Subcutaneous adipose tissue (tissue), 4 donors: Measurements from ENCODE around the gene TXLNG. TPM values are rescaled to one million over a fixed set of nuclear protein-coding genes. Genes with fewer than 3 reads are reported as not detected.

Source experiments
- CTCF ChIP-seq: fragments of 450-650 bp; IDR thresholded peaks from one replicate; pipeline ENCODE4 v1.5.1; 2016; ENCODE audit warnings: low read depth, mild to moderate bottlenecking, control low read depth, antibody characterized with exemption, moderate library complexity
- total RNA-seq, 4 donors: library from RNA; depleted of rRNA; stranded (reverse); fragments of >200 nt; gene quantifications; one replicate each; pipeline ENCODE4 v1.1.0, GENCODE V29; 2016

TXLNG gene
- total RNA-seq, 4 donors from 2014 or later: 27.5 to 35.9 (median 31.1) TPM

GRCh38 chrX:16855363-16856075 lies 69.3 kb downstream of the TXLNG start:
- no peak for TF ChIP-seq CTCF

GRCh38 chrX:16856744-16857143 lies 70.5 kb downstream of the TXLNG start:
- TF ChIP-seq CTCF: no peak

DNA sequence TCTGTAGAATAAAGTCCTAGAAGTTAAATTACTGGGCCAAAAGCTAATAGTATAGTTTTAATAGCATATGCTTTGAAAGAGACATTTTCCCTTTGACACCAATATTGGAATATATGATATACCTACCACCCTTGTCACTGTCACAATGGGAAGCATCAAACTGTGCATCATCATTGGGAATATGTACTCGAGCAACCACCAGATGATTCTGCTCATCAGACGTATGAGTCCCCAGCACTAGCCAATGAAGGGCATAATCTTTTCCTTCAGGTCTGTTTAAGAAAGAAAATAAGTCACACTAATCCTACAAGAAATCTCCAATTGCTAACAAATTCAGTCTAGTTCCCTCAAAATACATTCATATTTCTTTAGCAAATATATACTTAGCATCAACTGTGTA lies 76.6 kb downstream of the TXLNG start:
- no peak for TF ChIP-seq CTCF

- no peak for TF ChIP-seq CTCF
Measured at GRCh38 chrX:16867947-16868346, 81.7 kb downstream of the TXLNG start.

DNA sequence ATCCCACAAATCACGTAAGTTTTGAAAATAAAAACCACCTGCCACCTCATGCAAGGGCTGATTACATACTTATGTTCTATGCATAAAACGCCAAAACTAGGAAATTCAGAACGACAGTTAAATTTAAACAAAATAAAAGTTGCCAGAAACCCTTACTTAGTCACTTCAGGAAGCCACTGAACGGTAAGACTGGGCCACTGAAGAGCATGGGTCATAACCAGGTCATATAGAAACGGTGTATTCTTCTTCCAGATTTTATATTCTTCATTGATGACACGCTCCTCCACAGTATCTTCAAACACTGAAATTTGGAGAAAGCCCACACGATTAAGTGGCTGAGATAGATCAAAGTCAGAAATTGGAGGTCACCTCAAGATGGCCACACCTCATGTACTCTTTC lies 82.7 kb downstream of the TXLNG start:
- TF ChIP-seq CTCF: no peak

GRCh38 chrX:16869393-16870094 lies 83.3 kb downstream of the TXLNG start:
- no peak for TF ChIP-seq CTCF

GRCh38 chrX:16870095-16870861 lies 84.0 kb downstream of the TXLNG start, which contains the start of gene RBBP7:
Gene RBBP7, minus strand, starts transcription at chrX:16870362. Its CDS starts 309 bp downstream, at chrX:16870053.
- TF ChIP-seq CTCF: no peak
